ENCODE data around the gene KRTAP10-11.
"Not testable (repeated sequence)": the region's sequence is repeated elsewhere in the genome, so short reads cannot be mapped to it uniquely, and the experiment has no call there.

The KRTAP10-11 gene

GRCh38 chr21:44636209-44637017 is 9.8 kb upstream of the KRTAP10-11 start:
- no peak for DNase-seq (ENCODE audit: low spot score)
- in situ Hi-C loops (cut with MboI; ENCODE audit: low pct_unique_long_range_greater_than_20kb, low sequenced_read_pairs, unreplicated experiment): no loop called here
- TF ChIP-seq CTCF (IDR thresholded peaks at IDR 0.05; ENCODE audit: extremely low read depth, insufficient read depth, missing control alignments): no peak

- TF ChIP-seq CTCF (IDR thresholded peaks at IDR 0.05; ENCODE audit: extremely low read depth, insufficient read depth, missing control alignments): no peak
- no peak for DNase-seq (ENCODE audit: low spot score)
- in situ Hi-C loops (cut with MboI; ENCODE audit: low pct_unique_long_range_greater_than_20kb, low sequenced_read_pairs, unreplicated experiment): no loop called here
Observed at GRCh38 chr21:44637018-44637850, 9.0 kb upstream of the KRTAP10-11 start, which contains the start of gene KRTAP10-10. TSS of gene KRTAP10-10 (plus strand) at chr21:44637356. CDS start at chr21:44637418, 62 bp downstream.

- DNase-seq (ENCODE audit: low spot score); in situ Hi-C loops (cut with MboI; ENCODE audit: low pct_unique_long_range_greater_than_20kb, low sequenced_read_pairs, unreplicated experiment): not testable (repeated sequence)
Observed at GRCh38 chr21:44637851-44638348, 8.3 kb upstream of the KRTAP10-11 start.

- DNase-seq (ENCODE audit: low spot score); in situ Hi-C loops (cut with MboI; ENCODE audit: low pct_unique_long_range_greater_than_20kb, low sequenced_read_pairs, unreplicated experiment): not testable (repeated sequence)
Observed at GRCh38 chr21:44638506-44639330, 7.5 kb upstream of the KRTAP10-11 start.

GRCh38 chr21:44639331-44639655 is 6.9 kb upstream of the KRTAP10-11 start:
- in situ Hi-C loops (cut with MboI; ENCODE audit: low pct_unique_long_range_greater_than_20kb, low sequenced_read_pairs, unreplicated experiment): no loop called here
- DNase-seq (ENCODE audit: low spot score): no peak
- TF ChIP-seq CTCF (IDR thresholded peaks at IDR 0.05; ENCODE audit: extremely low read depth, insufficient read depth, missing control alignments): no peak

- DNase-seq (ENCODE audit: low spot score): no peak
- no peak for TF ChIP-seq CTCF (IDR thresholded peaks at IDR 0.05; ENCODE audit: extremely low read depth, insufficient read depth, missing control alignments)
- in situ Hi-C loops (cut with MboI; ENCODE audit: low pct_unique_long_range_greater_than_20kb, low sequenced_read_pairs, unreplicated experiment): no loop called here
Observed at GRCh38 chr21:44640761-44641160, 5.5 kb upstream of the KRTAP10-11 start.

GRCh38 chr21:44643741-44644310 is 2.4 kb upstream of the KRTAP10-11 start:
- in situ Hi-C loops (cut with MboI; ENCODE audit: low pct_unique_long_range_greater_than_20kb, low sequenced_read_pairs, unreplicated experiment): no loop called here
- no peak for DNase-seq (ENCODE audit: low spot score)
- TF ChIP-seq CTCF (IDR thresholded peaks at IDR 0.05; ENCODE audit: extremely low read depth, insufficient read depth, missing control alignments): no peak

Measured in GM13977 (cell line).